Measurements from ENCODE around the gene RTTN. TPM values are rescaled to one million over a fixed set of nuclear protein-coding genes. Genes with fewer than 3 reads are reported as not detected.

The RTTN gene
- total and polyA plus RNA-seq, 2 of the 13 experiments (the other 11 are each of a cell fraction or from before 2014, with no cell fraction given): 5.4 to 18.7 TPM

- Histone ChIP-seq H3K79me2 (ENCODE audit: insufficient read depth, low read length) (no peaks in the 10 kb centered on the region), H3K9me3 (ENCODE audit: low read length) (no peaks in the 10 kb centered on the region), H4K20me1 (ENCODE audit: insufficient read depth, low read length) (no peaks in the 10 kb centered on the region), H3K4me2 (ENCODE audit: low read depth, low read length) (no peak overlapping the region), H3K27ac (ENCODE audit: extremely low read length, insufficient read depth, low read length) (no peak overlapping the region), H3K4me3 (replicated peaks in 1 of 3; ENCODE audit: insufficient read depth in 1 of 3, low read depth in 2 of 3, low read length in 3 of 3) (no peak overlapping the region), H2AFZ (ENCODE audit: low read length) (no peak overlapping the region), H3K4me1 (ENCODE audit: insufficient read depth, low read length) (no peaks in the 10 kb centered on the region), H3K9ac (ENCODE audit: insufficient read depth, low read depth, low read length) (no peak overlapping the region), H3K27me3 (ENCODE audit: control insufficient read depth in 1 of 2, insufficient read depth in 2 of 2, low read length in 2 of 2) (no peaks in the 10 kb centered on the region), H3K36me3 (replicated peaks in 1 of 2; ENCODE audit: control insufficient read depth in 1 of 2, insufficient read depth in 2 of 2, low read length in 2 of 2) (peaks cover 0 to 3% of the 10 kb centered on the region in 2 experiments; a peak in 1 of 5 replicates)
- CTCF ChIA-PET (ENCODE audit: low intra/inter-chr PET ratio, low total read pairs): no interaction called here
- in situ Hi-C loops (cut with HindIII; ENCODE audit: extremely low pct_ligation_motif_present, low pct_unique_long_range_greater_than_20kb) (no loop called here), intact Hi-C loops (cut with micrococcal nuclease; ENCODE audit: unreplicated experiment) (no loop called here)
- POLR2A ChIA-PET: no interaction called here
- no peak for ATAC-seq
- WGBS (ENCODE audit: low lambda C conversion rate): 94% methylated on average over 1 of the region's 1 CpG
- no peak for FAIRE-seq
- no peak for DNase-seq (ENCODE audit: low spot score)
- no TSS peak for BruUV-seq (replicated peaks)
- TF ChIP-seq ZNF33A (CRISPR knock-in tag; IDR thresholded peaks at IDR 0.05; ENCODE audit: borderline replicate concordance) (no peak), PRPF4 (IDR thresholded peaks at IDR 0.05; ENCODE audit: low read depth, low read length, poor library complexity, severe bottlenecking) (no peak), ZNF670 (CRISPR knock-in tag; IDR thresholded peaks at IDR 0.05; ENCODE audit: borderline replicate concordance) (no peak), ATF2 (CRISPR knock-in tag; IDR thresholded peaks at IDR 0.05) (no peak), TBX2 (CRISPR knock-in tag; IDR thresholded peaks at IDR 0.05; ENCODE audit: borderline replicate concordance) (no peak), ZNF841 (CRISPR knock-in tag; IDR thresholded peaks at IDR 0.05; ENCODE audit: borderline replicate concordance) (no peak), NFAT5 (CRISPR knock-in tag; IDR thresholded peaks at IDR 0.05) (no peak)
- TF ChIP-seq, protein P1, sequence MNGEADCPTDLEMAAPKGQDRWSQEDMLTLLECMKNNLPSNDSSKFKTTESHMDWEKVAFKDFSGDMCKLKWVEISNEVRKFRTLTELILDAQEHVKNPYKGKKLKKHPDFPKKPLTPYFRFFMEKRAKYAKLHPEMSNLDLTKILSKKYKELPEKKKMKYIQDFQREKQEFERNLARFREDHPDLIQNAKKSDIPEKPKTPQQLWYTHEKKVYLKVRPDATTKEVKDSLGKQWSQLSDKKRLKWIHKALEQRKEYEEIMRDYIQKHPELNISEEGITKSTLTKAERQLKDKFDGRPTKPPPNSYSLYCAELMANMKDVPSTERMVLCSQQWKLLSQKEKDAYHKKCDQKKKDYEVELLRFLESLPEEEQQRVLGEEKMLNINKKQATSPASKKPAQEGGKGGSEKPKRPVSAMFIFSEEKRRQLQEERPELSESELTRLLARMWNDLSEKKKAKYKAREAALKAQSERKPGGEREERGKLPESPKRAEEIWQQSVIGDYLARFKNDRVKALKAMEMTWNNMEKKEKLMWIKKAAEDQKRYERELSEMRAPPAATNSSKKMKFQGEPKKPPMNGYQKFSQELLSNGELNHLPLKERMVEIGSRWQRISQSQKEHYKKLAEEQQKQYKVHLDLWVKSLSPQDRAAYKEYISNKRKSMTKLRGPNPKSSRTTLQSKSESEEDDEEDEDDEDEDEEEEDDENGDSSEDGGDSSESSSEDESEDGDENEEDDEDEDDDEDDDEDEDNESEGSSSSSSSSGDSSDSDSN (CRISPR knock-in tag; IDR thresholded peaks at IDR 0.05): no peak
- TF ChIP-seq, protein P2, sequence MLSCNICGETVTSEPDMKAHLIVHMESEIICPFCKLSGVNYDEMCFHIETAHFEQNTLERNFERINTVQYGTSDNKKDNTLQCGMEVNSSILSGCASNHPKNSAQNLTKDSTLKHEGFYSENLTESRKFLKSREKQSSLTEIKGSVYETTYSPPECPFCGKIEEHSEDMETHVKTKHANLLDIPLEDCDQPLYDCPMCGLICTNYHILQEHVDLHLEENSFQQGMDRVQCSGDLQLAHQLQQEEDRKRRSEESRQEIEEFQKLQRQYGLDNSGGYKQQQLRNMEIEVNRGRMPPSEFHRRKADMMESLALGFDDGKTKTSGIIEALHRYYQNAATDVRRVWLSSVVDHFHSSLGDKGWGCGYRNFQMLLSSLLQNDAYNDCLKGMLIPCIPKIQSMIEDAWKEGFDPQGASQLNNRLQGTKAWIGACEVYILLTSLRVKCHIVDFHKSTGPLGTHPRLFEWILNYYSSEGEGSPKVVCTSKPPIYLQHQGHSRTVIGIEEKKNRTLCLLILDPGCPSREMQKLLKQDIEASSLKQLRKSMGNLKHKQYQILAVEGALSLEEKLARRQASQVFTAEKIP (CRISPR knock-in tag; IDR thresholded peaks at IDR 0.05; ENCODE audit: borderline replicate concordance): no peak
- TF ChIP-seq, protein P3, sequence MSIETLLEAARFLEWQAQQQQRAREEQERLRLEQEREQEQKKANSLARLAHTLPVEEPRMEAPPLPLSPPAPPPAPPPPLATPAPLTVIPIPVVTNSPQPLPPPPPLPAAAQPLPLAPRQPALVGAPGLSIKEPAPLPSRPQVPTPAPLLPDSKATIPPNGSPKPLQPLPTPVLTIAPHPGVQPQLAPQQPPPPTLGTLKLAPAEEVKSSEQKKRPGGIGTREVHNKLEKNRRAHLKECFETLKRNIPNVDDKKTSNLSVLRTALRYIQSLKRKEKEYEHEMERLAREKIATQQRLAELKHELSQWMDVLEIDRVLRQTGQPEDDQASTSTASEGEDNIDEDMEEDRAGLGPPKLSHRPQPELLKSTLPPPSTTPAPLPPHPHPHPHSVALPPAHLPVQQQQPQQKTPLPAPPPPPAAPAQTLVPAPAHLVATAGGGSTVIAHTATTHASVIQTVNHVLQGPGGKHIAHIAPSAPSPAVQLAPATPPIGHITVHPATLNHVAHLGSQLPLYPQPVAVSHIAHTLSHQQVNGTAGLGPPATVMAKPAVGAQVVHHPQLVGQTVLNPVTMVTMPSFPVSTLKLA (IDR thresholded peaks at IDR 0.05): no peak
Measured at GRCh38 chr18:70046796-70047195, 158.7 kb downstream of the RTTN start.
